Measurements from ENCODE around the gene TSEN34. TPM values are rescaled to one million over a fixed set of nuclear protein-coding genes. Genes with fewer than 3 reads are reported as not detected.

The TSEN34 gene
- total RNA-seq, 1 donor from 2014 or later, result 52.3 TPM

- H3K27ac ChIP-seq, result peak overlapping the region; percentile 81
These were observed 17.1 kb downstream of the TSEN34 start for GRCh38 chr19:54207983-54208783.

GRCh38 chr19:54208784-54209057 lies 17.6 kb downstream of the TSEN34 start:
- Histone ChIP-seq H3K27ac (peak overlapping the region; percentile 81), H3K4me3 (no peak overlapping the region)
- no peak for TF ChIP-seq CTCF (IDR thresholded peaks at IDR 0.05)
- TF ChIP-seq POLR2A (IDR thresholded peaks at IDR 0.05), result no peak
- TF ChIP-seq POLR2AphosphoS5 (IDR thresholded peaks at IDR 0.05; ENCODE audit: insufficient read depth in 1 of 2, low read depth in 1 of 2), result no peak

More at GRCh38 chr19:54207983-54208783, 17.1 kb downstream of the TSEN34 start:
- Histone ChIP-seq H3K9me3 (no peaks in the 10 kb centered on the region), H3K4me3 (no peak overlapping the region), H3K27me3 (no peaks in the 10 kb centered on the region), H3K36me3 (peaks cover 0 to 52% of the 10 kb centered on the region in 2 donors), H3K4me1 (peaks cover 63% of the 10 kb centered on the region)
- TF ChIP-seq CTCF (IDR thresholded peaks at IDR 0.05), result no peak
- TF ChIP-seq POLR2AphosphoS5 (IDR thresholded peaks at IDR 0.05; ENCODE audit: insufficient read depth in 1 of 2, low read depth in 1 of 2), result no peak
- no peak for TF ChIP-seq POLR2A (IDR thresholded peaks at IDR 0.05)
- DNase-seq (ENCODE audit: extremely low spot score in 2 of 2), result no peak
- intact Hi-C loops (cut with DNase I), result no loop called here

GRCh38 chr19:54209058-54209810 lies 18.1 kb downstream of the TSEN34 start:
- H3K27me3 ChIP-seq, result no peaks in the 10 kb centered on the region
- no peak for DNase-seq (ENCODE audit: extremely low spot score in 2 of 2)
- H3K4me3 ChIP-seq, result no peak overlapping the region
- H3K27ac ChIP-seq, result peak overlapping the region; percentile 81
- H3K4me1 ChIP-seq, result peaks cover 53% of the 10 kb centered on the region
- H3K36me3 ChIP-seq, result peaks cover 0 to 41% of the 10 kb centered on the region in 2 donors
- intact Hi-C loops (cut with DNase I), result no loop called here
- TF ChIP-seq POLR2AphosphoS5 (IDR thresholded peaks at IDR 0.05; ENCODE audit: insufficient read depth in 1 of 2, low read depth in 1 of 2) (peak in 1 of 2 donors; percentile 29), POLR2A (IDR thresholded peaks at IDR 0.05) (no peak), CTCF (IDR thresholded peaks at IDR 0.05) (no peak)
- no peaks in the 10 kb centered on the region for H3K9me3 ChIP-seq

More at GRCh38 chr19:54208784-54209057, 17.6 kb downstream of the TSEN34 start:
- intact Hi-C loops (cut with DNase I), result no loop called here
- H3K9me3 ChIP-seq, result no peaks in the 10 kb centered on the region
- H3K27me3 ChIP-seq, result no peaks in the 10 kb centered on the region
- no peak for DNase-seq (ENCODE audit: extremely low spot score in 2 of 2)
- H3K36me3 ChIP-seq, result peaks cover 0 to 47% of the 10 kb centered on the region in 2 donors
- H3K4me1 ChIP-seq, result peaks cover 58% of the 10 kb centered on the region

GRCh38 chr19:54209811-54210494 lies 18.8 kb downstream of the TSEN34 start:
- no peaks in the 10 kb centered on the region for H3K27me3 ChIP-seq
- H3K36me3 ChIP-seq, result peaks cover 0 to 34% of the 10 kb centered on the region in 2 donors
- H3K9me3 ChIP-seq, result no peaks in the 10 kb centered on the region
- no peak for DNase-seq (ENCODE audit: extremely low spot score in 2 of 2)
- intact Hi-C loops (cut with DNase I), result no loop called here
- H3K27ac ChIP-seq, result peak overlapping the region; percentile 81
- no peak overlapping the region for H3K4me3 ChIP-seq
- peak in 1 of 2 donors; percentile 29 for TF ChIP-seq POLR2AphosphoS5 (IDR thresholded peaks at IDR 0.05; ENCODE audit: insufficient read depth in 1 of 2, low read depth in 1 of 2)
- no peak for TF ChIP-seq CTCF (IDR thresholded peaks at IDR 0.05)
- no peak for TF ChIP-seq POLR2A (IDR thresholded peaks at IDR 0.05)
- H3K4me1 ChIP-seq, result peaks cover 45% of the 10 kb centered on the region
